KOPT-K1 (cell line): Measurements from ENCODE around the gene PPP2R5B.
"Not testable (repeated sequence)": the region's sequence is repeated elsewhere in the genome, so short reads cannot be mapped to it uniquely, and the experiment has no call there.

ENCODE experiments used
- H3K27ac ChIP-seq: fragments of 200-600 bp; sonication (generic); 2 replicates; pipeline ENCODE4 v1.5.1; 2016; ENCODE audit warnings: antibody characterized with exemption, mild to moderate bottlenecking, low read depth, low read length; ENCODE audit not compliant: poor library complexity, severe bottlenecking
- H3K36me3 ChIP-seq: fragments of 200-600 bp; sonication (generic); 2 replicates; pipeline ENCODE4 v1.5.1; 2017; ENCODE audit warnings: antibody characterized with exemption, mild to moderate bottlenecking, low read length, moderate library complexity; ENCODE audit not compliant: insufficient read depth
- H3K9me3 ChIP-seq: fragments of 200-600 bp; sonication (generic); 2 replicates; pipeline ENCODE4 v1.5.1; 2017; ENCODE audit warnings: antibody characterized with exemption, low read length, mild to moderate bottlenecking; ENCODE audit not compliant: insufficient read depth, poor library complexity, severe bottlenecking

PPP2R5B gene

DNA sequence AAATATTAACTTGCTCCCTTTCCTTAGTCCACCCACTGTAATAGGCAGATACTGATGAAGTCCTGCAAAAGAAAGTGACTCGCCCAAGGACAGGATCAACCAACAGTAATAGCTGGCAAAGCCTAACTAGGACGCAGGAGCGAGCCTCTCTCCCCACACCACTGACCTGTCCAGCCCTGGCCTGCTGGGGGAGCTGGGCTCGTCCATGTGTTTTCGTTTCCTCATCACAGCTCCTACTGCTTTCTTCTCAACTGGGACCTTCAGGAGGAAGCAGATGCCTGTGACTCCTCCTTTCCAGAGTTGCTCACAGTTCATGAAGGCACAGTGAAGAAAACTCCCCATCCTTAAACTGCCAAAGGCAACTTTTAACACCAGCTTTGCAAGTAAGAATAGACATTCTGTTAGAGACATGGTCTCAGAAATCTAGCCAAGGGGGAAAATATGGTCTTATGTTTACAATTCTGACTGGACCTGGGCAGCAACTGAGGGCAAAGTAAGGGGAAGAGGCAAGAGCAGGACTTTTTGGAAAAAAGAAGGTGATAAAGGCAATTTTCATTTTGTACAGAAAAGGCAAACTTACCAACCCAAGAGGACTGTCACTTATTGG is 22.8 kb downstream of the PPP2R5B start:
- Histone ChIP-seq H3K36me3 (no peaks in the 10 kb centered on the region), H3K9me3 (no peaks in the 10 kb centered on the region), H3K27ac (no peak overlapping the region)

DNA sequence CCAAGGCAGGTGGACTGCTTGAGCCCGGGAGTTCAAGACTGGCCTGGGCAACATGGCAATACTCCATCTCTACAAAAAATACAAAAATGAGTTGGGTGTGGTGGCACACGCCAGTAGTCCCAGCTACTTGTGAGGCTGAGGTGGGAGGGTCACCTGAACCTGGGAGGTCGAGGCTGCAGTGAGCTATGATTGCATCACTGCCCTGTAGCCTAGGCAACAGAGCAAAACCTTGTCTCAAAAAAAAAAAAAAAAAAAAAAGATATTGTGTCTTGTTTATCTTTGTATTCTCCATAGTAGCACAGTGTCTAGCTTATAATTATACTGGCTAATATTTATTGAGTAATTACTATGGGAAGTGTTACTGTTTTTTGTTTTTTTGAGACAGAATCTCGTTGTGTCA is 27.0 kb downstream of the PPP2R5B start:
- Histone ChIP-seq H3K9me3 (no peaks in the 10 kb centered on the region), H3K36me3 (no peaks in the 10 kb centered on the region)

GRCh38 chr11:64954201-64954600 is 29.7 kb downstream of the PPP2R5B start:
- H3K9me3 ChIP-seq: no peaks in the 10 kb centered on the region
- no peaks in the 10 kb centered on the region for H3K36me3 ChIP-seq
- H3K27ac ChIP-seq: no peak overlapping the region

More for the DNA sequence above, 27.0 kb downstream of the PPP2R5B start:
- no peak overlapping the region for H3K27ac ChIP-seq

DNA sequence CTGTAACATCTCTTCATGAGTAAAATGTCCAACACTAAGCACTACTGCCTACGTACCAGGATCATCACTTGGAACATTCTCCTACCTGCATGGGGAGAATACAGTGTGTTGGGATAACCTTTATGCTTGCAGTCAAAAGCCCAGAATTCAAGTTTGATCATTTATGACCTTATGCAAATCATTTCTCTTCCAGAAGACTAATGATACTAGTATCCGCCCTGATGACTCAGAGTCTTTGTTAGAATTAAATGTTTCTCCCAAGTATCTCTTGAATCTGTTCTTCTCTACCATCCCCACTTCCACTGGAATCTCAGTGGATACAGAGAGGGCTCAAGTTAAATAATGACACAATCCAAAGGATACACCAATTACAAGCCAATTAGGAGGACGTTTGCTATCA is 35.0 kb downstream of the PPP2R5B start:
- Histone ChIP-seq H3K36me3 (no peaks in the 10 kb centered on the region), H3K9me3 (no peaks in the 10 kb centered on the region), H3K27ac (no peak overlapping the region)

DNA sequence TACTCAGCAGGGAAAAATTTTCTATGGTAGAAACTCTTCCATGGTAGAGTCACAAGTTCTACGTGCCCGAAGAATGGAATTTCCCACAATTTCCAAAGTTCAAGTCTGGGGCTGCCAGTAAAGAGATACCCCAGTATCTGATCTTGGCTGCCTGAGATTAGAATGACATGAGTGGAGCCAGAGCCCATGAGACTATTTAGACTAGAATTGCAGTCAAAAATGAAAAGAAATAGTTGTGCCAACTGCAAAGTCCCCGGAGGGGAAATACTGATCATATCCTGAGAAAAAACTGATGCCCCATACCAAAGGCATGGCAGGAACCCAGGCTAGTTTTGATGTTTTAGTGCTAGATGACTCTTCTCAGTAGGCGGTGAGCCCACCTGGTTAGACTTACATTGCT is 36.2 kb downstream of the PPP2R5B start:
- no peak overlapping the region for H3K27ac ChIP-seq
- no peaks in the 10 kb centered on the region for H3K36me3 ChIP-seq
- H3K9me3 ChIP-seq: no peaks in the 10 kb centered on the region

GRCh38 chr11:64963072-64963631 is 38.7 kb downstream of the PPP2R5B start:
- Histone ChIP-seq H3K9me3 (no peaks in the 10 kb centered on the region), H3K27ac (no peak overlapping the region), H3K36me3 (no peaks in the 10 kb centered on the region)

- no peaks in the 10 kb centered on the region for H3K9me3 ChIP-seq
- H3K27ac ChIP-seq: no peak overlapping the region
- H3K36me3 ChIP-seq: no peaks in the 10 kb centered on the region
Observed at GRCh38 chr11:64967375-64967774, 42.9 kb downstream of the PPP2R5B start.

DNA sequence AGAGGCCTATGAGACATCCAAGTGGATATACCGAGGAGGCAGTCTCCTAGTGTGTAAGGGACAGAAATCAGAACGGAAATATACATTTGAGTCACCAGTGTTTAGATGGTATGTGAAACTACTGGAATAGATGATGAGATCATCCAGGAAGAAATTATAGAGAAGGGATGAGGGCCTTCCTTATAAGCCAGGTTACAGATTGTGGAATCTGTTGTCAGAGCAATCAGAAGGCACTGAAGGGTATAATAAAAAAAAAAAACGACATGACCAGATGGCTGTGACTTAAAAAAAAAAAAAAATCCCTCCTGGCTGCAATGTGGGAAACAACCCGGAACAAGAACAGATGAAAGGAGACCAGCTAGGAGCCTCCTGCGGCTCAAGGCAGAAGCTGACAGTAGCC is 44.7 kb downstream of the PPP2R5B start:
- Histone ChIP-seq H3K9me3 (no peaks in the 10 kb centered on the region), H3K27ac (no peak overlapping the region), H3K36me3 (no peaks in the 10 kb centered on the region)

DNA sequence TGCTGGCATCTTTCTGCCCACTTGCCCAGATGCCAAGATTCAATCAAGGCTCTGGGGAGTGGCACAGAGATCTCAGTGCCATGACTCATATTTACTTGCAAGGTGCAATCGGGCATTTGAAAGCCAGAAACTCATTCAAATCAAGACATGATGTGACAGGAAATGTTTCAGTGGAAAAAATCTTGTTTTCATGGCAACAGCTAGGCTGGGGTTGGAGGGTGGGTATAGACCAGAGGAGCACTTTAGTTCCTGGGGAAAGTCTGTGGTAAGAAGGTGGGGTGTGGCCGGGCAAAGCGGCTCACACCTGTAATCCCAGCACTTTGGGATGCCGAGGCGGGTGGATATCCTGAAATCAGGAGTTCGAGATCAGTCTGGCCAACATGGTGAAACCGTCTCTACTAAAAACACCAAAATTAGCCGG is 46.3 kb downstream of the PPP2R5B start:
- Histone ChIP-seq H3K36me3 (no peaks in the 10 kb centered on the region), H3K9me3 (no peaks in the 10 kb centered on the region), H3K27ac (no peak overlapping the region)

GRCh38 chr11:64971421-64972233 is 47.1 kb downstream of the PPP2R5B start, which contains the start of gene MAJIN:
Gene MAJIN (minus strand): TSS chr11:64972108. CDS start chr11:64959405, 12,703 bp downstream.
- Histone ChIP-seq H3K9me3 (no peaks in the 10 kb centered on the region), H3K27ac (no peak within 1 kb of the TSS), H3K36me3 (no peaks in the 10 kb centered on the region)

DNA sequence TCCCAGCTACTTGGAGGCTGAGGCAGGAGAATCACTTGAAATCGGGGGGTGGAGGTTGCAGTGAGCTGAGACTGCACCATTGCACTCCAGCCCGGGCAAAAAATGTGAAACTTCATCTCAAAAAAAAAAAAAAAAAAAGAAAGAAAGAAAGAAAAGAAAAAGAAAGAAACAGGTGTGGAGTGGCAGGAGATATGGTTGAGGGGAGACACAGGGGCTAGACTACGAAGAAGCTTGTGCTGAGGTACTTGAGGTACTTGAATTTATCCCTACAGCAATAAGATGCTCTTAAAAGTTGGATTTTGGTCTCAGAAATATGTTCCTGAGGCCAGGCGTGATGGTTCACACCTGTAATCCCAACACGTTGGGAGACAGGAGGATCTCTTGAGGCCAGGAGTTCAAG is 49.6 kb downstream of the PPP2R5B start:
- Histone ChIP-seq H3K27ac (no peak overlapping the region), H3K9me3 (no peaks in the 10 kb centered on the region), H3K36me3 (no peaks in the 10 kb centered on the region)

DNA sequence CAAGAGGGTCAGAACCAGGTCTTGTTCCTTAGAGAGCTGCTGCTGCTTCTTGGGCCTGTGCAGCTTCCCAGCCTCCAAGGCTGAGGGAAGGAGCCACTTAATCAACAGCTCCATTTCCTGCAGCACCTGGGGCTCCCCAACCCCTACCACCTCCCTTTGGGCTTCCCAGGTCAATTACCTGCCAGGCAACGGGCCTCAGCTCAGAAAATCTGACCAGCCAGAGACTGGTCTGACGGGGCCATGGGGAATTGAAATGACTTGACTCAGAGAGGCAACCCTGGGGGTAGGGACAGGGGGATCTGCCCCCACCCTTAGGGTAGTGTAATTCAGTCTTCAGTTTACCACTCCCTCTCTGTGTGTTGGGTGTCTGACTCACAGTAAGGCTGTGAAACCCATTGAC is 52.2 kb downstream of the PPP2R5B start:
- Histone ChIP-seq H3K36me3 (no peaks in the 10 kb centered on the region), H3K9me3 (no peaks in the 10 kb centered on the region), H3K27ac (no peak overlapping the region)

DNA sequence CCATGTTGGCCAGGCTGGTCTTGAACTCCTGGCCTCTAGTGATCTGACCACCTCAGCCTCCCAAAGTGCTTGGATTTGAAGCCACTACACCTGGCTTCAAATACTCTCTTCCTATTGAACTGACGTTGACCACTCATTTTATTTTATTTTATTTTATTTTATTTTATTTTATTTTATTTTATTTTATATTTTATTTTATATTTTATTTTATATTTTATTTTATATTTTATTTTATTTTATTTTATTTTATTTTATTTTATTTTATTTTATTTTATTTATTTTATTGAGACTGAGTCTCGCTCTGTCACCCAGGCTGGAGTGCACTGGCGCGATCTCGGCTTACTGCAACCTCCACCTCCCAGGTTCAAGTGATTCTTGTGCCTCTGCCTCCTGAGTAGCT is 58.9 kb downstream of the PPP2R5B start:
- H3K36me3 ChIP-seq, H3K9me3 ChIP-seq, H3K27ac ChIP-seq: not testable (repeated sequence)
